ENCODE measurements around the gene RAB20. TPM values are rescaled to one million over a fixed set of nuclear protein-coding genes. Genes with fewer than 3 reads are reported as not detected.

The RAB20 gene
- total and polyA plus RNA-seq, 2 of the 8 experiments (the other 6 are each of a cell fraction or from before 2014, with no cell fraction given): 14.8 to 27.9 TPM

- TF ChIP-seq EP300 (IDR thresholded peaks at IDR 0.05; ENCODE audit: borderline replicate concordance in 1 of 2, low read depth in 2 of 2, low read length in 2 of 2): no peak
- TF ChIP-seq GABPA (IDR thresholded peaks at IDR 0.05; ENCODE audit: borderline replicate concordance, insufficient read depth, low read length): no peak
- no peak for TF ChIP-seq E2F6 (IDR thresholded peaks at IDR 0.05)
- TF ChIP-seq BACH1 (IDR thresholded peaks at IDR 0.05; ENCODE audit: low read length): no peak
- TF ChIP-seq SAP30 (IDR thresholded peaks at IDR 0.05; ENCODE audit: insufficient read depth, insufficient replicate concordance, low read length): no peak
Measured at GRCh38 chr13:110570886-110571285, 9.4 kb upstream of the RAB20 start (continued).
